Ovary (tissue), 1 donor: ENCODE measurements around the gene CPNE4.

ENCODE experiments used
- EP300 ChIP-seq: sonication (generic); formaldehyde crosslinking; IDR thresholded peaks from one replicate; pipeline ENCODE4 v1.6.1; 2017; ENCODE audit warnings: antibody characterized with exemption
- POLR2A ChIP-seq: fragments of 450-650 bp; IDR thresholded peaks from one replicate; pipeline ENCODE4 v1.6.1; 2017; ENCODE audit warnings: antibody characterized with exemption, mild to moderate bottlenecking, moderate library complexity

DNA sequence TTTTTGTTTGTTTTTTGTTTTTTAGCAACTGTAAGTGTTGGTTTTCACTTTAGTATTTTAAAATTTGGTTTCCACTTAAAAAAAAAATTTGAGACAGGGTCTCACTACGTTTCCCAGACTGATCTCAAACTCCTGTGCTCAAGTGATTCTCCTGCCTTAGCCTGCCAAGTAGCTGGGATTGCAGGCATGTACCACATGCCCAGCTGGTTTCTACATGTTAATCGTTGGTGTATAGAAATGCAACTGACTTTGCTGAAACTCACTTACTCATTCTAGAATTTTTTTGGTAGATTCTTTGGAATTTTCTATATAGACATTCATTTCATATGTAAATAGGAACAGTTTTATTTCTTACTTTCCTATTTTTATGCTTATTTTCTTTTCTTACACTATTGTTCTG lies 287.3 kb downstream of the CPNE4 start:
- TF ChIP-seq EP300 (no peak), POLR2A (no peak)
